ENCODE data around the gene GABRA4. TPM values are rescaled to one million over a fixed set of nuclear protein-coding genes. Genes with fewer than 3 reads are reported as not detected.

GABRA4 gene
- total RNA-seq, 1 experiment from 2014 or later: not detected

GRCh38 chr4:46937493-46937892 lies 55.9 kb downstream of the GABRA4 start:
- no peaks in the 10 kb centered on the region for H3K79me2 ChIP-seq (ENCODE audit: low read length)
- H2AFZ ChIP-seq (ENCODE audit: low read length): no peak overlapping the region
- no peak overlapping the region for H3K4me2 ChIP-seq (ENCODE audit: low read depth, low read length, poor library complexity, severe bottlenecking)
- H3K4me1 ChIP-seq (ENCODE audit: low read length): no peaks in the 10 kb centered on the region
- no peak overlapping the region for H3K27ac ChIP-seq (ENCODE audit: low read length)
- H3K4me3 ChIP-seq (ENCODE audit: low read length): no peak overlapping the region
- H3K27me3 ChIP-seq (ENCODE audit: low read length): no peaks in the 10 kb centered on the region
- DNase-seq: peak; percentile 61
- no peaks in the 10 kb centered on the region for H3K9me3 ChIP-seq (ENCODE audit: low read length)
- no peaks in the 10 kb centered on the region for H3K36me3 ChIP-seq (ENCODE audit: insufficient read depth, low read length)
- H4K20me1 ChIP-seq (ENCODE audit: insufficient read depth, low read depth, low read length): no peaks in the 10 kb centered on the region
- no peak overlapping the region for H3K9ac ChIP-seq (ENCODE audit: low read length)
- H3K9me2 ChIP-seq (replicated peaks; ENCODE audit: insufficient read depth, low read length): no peaks in the 10 kb centered on the region

GRCh38 chr4:46934726-46935125 lies 58.7 kb downstream of the GABRA4 start:
- Histone ChIP-seq H3K79me2 (ENCODE audit: low read length) (no peaks in the 10 kb centered on the region), H3K4me3 (ENCODE audit: low read length) (no peak overlapping the region), H3K4me2 (ENCODE audit: low read depth, low read length, poor library complexity, severe bottlenecking) (no peak overlapping the region), H3K9me3 (ENCODE audit: low read length) (no peaks in the 10 kb centered on the region), H3K9ac (ENCODE audit: low read length) (no peak overlapping the region), H2AFZ (ENCODE audit: low read length) (no peak overlapping the region), H3K4me1 (ENCODE audit: low read length) (no peaks in the 10 kb centered on the region), H3K9me2 (replicated peaks; ENCODE audit: insufficient read depth, low read length) (no peaks in the 10 kb centered on the region), H3K36me3 (ENCODE audit: insufficient read depth, low read length) (no peaks in the 10 kb centered on the region), H3K27me3 (ENCODE audit: low read length) (no peaks in the 10 kb centered on the region), H4K20me1 (ENCODE audit: insufficient read depth, low read depth, low read length) (no peaks in the 10 kb centered on the region), H3K27ac (ENCODE audit: low read length) (no peak overlapping the region)
- DNase-seq: no peak

GRCh38 chr4:46933686-46934085 lies 59.7 kb downstream of the GABRA4 start:
- Histone ChIP-seq H3K9me3 (ENCODE audit: low read length) (no peaks in the 10 kb centered on the region), H3K79me2 (ENCODE audit: low read length) (no peaks in the 10 kb centered on the region), H4K20me1 (ENCODE audit: insufficient read depth, low read depth, low read length) (no peaks in the 10 kb centered on the region), H3K4me2 (ENCODE audit: low read depth, low read length, poor library complexity, severe bottlenecking) (no peak overlapping the region), H3K9ac (ENCODE audit: low read length) (no peak overlapping the region), H3K27me3 (ENCODE audit: low read length) (no peaks in the 10 kb centered on the region), H3K36me3 (ENCODE audit: insufficient read depth, low read length) (no peaks in the 10 kb centered on the region), H3K4me3 (ENCODE audit: low read length) (no peak overlapping the region), H3K9me2 (replicated peaks; ENCODE audit: insufficient read depth, low read length) (no peaks in the 10 kb centered on the region), H2AFZ (ENCODE audit: low read length) (no peak overlapping the region), H3K27ac (ENCODE audit: low read length) (no peak overlapping the region), H3K4me1 (ENCODE audit: low read length) (no peaks in the 10 kb centered on the region)
- no peak for DNase-seq

GRCh38 chr4:46931981-46932380 lies 61.4 kb downstream of the GABRA4 start:
- Histone ChIP-seq H3K4me1 (ENCODE audit: low read length) (no peaks in the 10 kb centered on the region), H3K79me2 (ENCODE audit: low read length) (no peaks in the 10 kb centered on the region), H3K9me3 (ENCODE audit: low read length) (no peaks in the 10 kb centered on the region), H3K4me3 (ENCODE audit: low read length) (no peak overlapping the region), H3K4me2 (ENCODE audit: low read depth, low read length, poor library complexity, severe bottlenecking) (no peak overlapping the region), H3K9me2 (replicated peaks; ENCODE audit: insufficient read depth, low read length) (no peaks in the 10 kb centered on the region), H3K36me3 (ENCODE audit: insufficient read depth, low read length) (no peaks in the 10 kb centered on the region), H4K20me1 (ENCODE audit: insufficient read depth, low read depth, low read length) (no peaks in the 10 kb centered on the region), H3K27me3 (ENCODE audit: low read length) (no peaks in the 10 kb centered on the region), H3K9ac (ENCODE audit: low read length) (no peak overlapping the region), H2AFZ (ENCODE audit: low read length) (no peak overlapping the region), H3K27ac (ENCODE audit: low read length) (no peak overlapping the region)
- peak; percentile 73 for DNase-seq

- no peaks in the 10 kb centered on the region for H3K27me3 ChIP-seq (ENCODE audit: low read length)
- no peaks in the 10 kb centered on the region for H3K36me3 ChIP-seq (ENCODE audit: insufficient read depth, low read length)
- no peaks in the 10 kb centered on the region for H3K79me2 ChIP-seq (ENCODE audit: low read length)
- H2AFZ ChIP-seq (ENCODE audit: low read length): no peak overlapping the region
- no peaks in the 10 kb centered on the region for H3K4me1 ChIP-seq (ENCODE audit: low read length)
- no peak for DNase-seq
- H3K27ac ChIP-seq (ENCODE audit: low read length): no peak overlapping the region
- H3K4me3 ChIP-seq (ENCODE audit: low read length): no peak overlapping the region
- H4K20me1 ChIP-seq (ENCODE audit: insufficient read depth, low read depth, low read length): no peaks in the 10 kb centered on the region
- H3K9me2 ChIP-seq (replicated peaks; ENCODE audit: insufficient read depth, low read length): no peaks in the 10 kb centered on the region
- no peak overlapping the region for H3K9ac ChIP-seq (ENCODE audit: low read length)
- no peaks in the 10 kb centered on the region for H3K9me3 ChIP-seq (ENCODE audit: low read length)
- no peak overlapping the region for H3K4me2 ChIP-seq (ENCODE audit: low read depth, low read length, poor library complexity, severe bottlenecking)
Observed at GRCh38 chr4:46930891-46931290, 62.5 kb downstream of the GABRA4 start.

GRCh38 chr4:46927201-46927600 lies 66.2 kb downstream of the GABRA4 start:
- no peaks in the 10 kb centered on the region for H3K4me1 ChIP-seq (ENCODE audit: low read length)
- no peaks in the 10 kb centered on the region for H3K27me3 ChIP-seq (ENCODE audit: low read length)
- no peaks in the 10 kb centered on the region for H3K9me2 ChIP-seq (replicated peaks; ENCODE audit: insufficient read depth, low read length)
- no peak for DNase-seq
- H3K27ac ChIP-seq (ENCODE audit: low read length): no peak overlapping the region
- H2AFZ ChIP-seq (ENCODE audit: low read length): no peak overlapping the region
- H3K9me3 ChIP-seq (ENCODE audit: low read length): no peaks in the 10 kb centered on the region
- H4K20me1 ChIP-seq (ENCODE audit: insufficient read depth, low read depth, low read length): no peaks in the 10 kb centered on the region
- H3K4me2 ChIP-seq (ENCODE audit: low read depth, low read length, poor library complexity, severe bottlenecking): no peak overlapping the region
- H3K9ac ChIP-seq (ENCODE audit: low read length): no peak overlapping the region
- H3K4me3 ChIP-seq (ENCODE audit: low read length): no peak overlapping the region
- H3K36me3 ChIP-seq (ENCODE audit: insufficient read depth, low read length): no peaks in the 10 kb centered on the region
- no peaks in the 10 kb centered on the region for H3K79me2 ChIP-seq (ENCODE audit: low read length)

GRCh38 chr4:46924789-46925529 lies 68.4 kb downstream of the GABRA4 start:
- no peak overlapping the region for H3K27ac ChIP-seq (ENCODE audit: low read length)
- no peaks in the 10 kb centered on the region for H3K36me3 ChIP-seq (ENCODE audit: insufficient read depth, low read length)
- H3K4me2 ChIP-seq (ENCODE audit: low read depth, low read length, poor library complexity, severe bottlenecking): no peak overlapping the region
- H3K27me3 ChIP-seq (ENCODE audit: low read length): no peaks in the 10 kb centered on the region
- H3K9ac ChIP-seq (ENCODE audit: low read length): no peak overlapping the region
- H3K9me2 ChIP-seq (replicated peaks; ENCODE audit: insufficient read depth, low read length): no peaks in the 10 kb centered on the region
- no peaks in the 10 kb centered on the region for H3K9me3 ChIP-seq (ENCODE audit: low read length)
- no peak overlapping the region for H3K4me3 ChIP-seq (ENCODE audit: low read length)
- no peak for DNase-seq
- H3K4me1 ChIP-seq (ENCODE audit: low read length): no peaks in the 10 kb centered on the region
- H3K79me2 ChIP-seq (ENCODE audit: low read length): no peaks in the 10 kb centered on the region
- no peak overlapping the region for H2AFZ ChIP-seq (ENCODE audit: low read length)
- no peaks in the 10 kb centered on the region for H4K20me1 ChIP-seq (ENCODE audit: insufficient read depth, low read depth, low read length)

GRCh38 chr4:46922205-46922604 lies 71.2 kb downstream of the GABRA4 start:
- Histone ChIP-seq H4K20me1 (ENCODE audit: insufficient read depth, low read depth, low read length) (no peaks in the 10 kb centered on the region), H3K79me2 (ENCODE audit: low read length) (no peaks in the 10 kb centered on the region), H3K27ac (ENCODE audit: low read length) (no peak overlapping the region), H3K27me3 (ENCODE audit: low read length) (no peaks in the 10 kb centered on the region), H3K9ac (ENCODE audit: low read length) (no peak overlapping the region), H3K9me2 (replicated peaks; ENCODE audit: insufficient read depth, low read length) (no peaks in the 10 kb centered on the region), H3K4me3 (ENCODE audit: low read length) (no peak overlapping the region), H3K4me1 (ENCODE audit: low read length) (no peaks in the 10 kb centered on the region), H3K36me3 (ENCODE audit: insufficient read depth, low read length) (no peaks in the 10 kb centered on the region), H3K9me3 (ENCODE audit: low read length) (no peaks in the 10 kb centered on the region), H3K4me2 (ENCODE audit: low read depth, low read length, poor library complexity, severe bottlenecking) (no peak overlapping the region), H2AFZ (ENCODE audit: low read length) (no peak overlapping the region)
- no peak for DNase-seq
